Stimulated activated CD8-positive, alpha-beta memory T cell treated with anti-CD3 and anti-CD28 coated beads, Interleukin-7, amount 100 ng/mL, for 48 hours (primary cell): Measurements from ENCODE around the gene GIGYF2.

Experiments used
- DNase-seq, 2 donors: peaks; one replicate each; pipeline ENCODE4 v3.0.0-alpha.2; 2020; ENCODE audit warnings: low read depth in 1 of 2; ENCODE audit errors: extremely low read depth in 1 of 2

GIGYF2 gene

GRCh38 chr2:232876978-232877441 lies 179.9 kb downstream of the GIGYF2 start:
- no peak for DNase-seq

GRCh38 chr2:232877940-232878511 lies 180.9 kb downstream of the GIGYF2 start:
- no peak for DNase-seq

GRCh38 chr2:232878855-232879617 lies 181.9 kb downstream of the GIGYF2 start:
- DNase-seq = no peak

- no peak for DNase-seq
Measured at GRCh38 chr2:232879618-232880494, 182.7 kb downstream of the GIGYF2 start.

GRCh38 chr2:232880764-232881351 lies 183.7 kb downstream of the GIGYF2 start:
- DNase-seq = no peak

- no peak for DNase-seq
Measured at GRCh38 chr2:232882085-232882484, 185.0 kb downstream of the GIGYF2 start.

- no peak for DNase-seq
Measured at GRCh38 chr2:232882505-232883115, 185.5 kb downstream of the GIGYF2 start.

- DNase-seq = no peak
Measured at GRCh38 chr2:232883116-232883721, 186.1 kb downstream of the GIGYF2 start.

- no peak for DNase-seq
Measured at GRCh38 chr2:232884001-232884421, 186.9 kb downstream of the GIGYF2 start.

GRCh38 chr2:232884549-232885263 lies 187.6 kb downstream of the GIGYF2 start:
- no peak for DNase-seq

- no peak for DNase-seq
Measured at GRCh38 chr2:232885264-232885961, 188.3 kb downstream of the GIGYF2 start.

- DNase-seq = no peak
Measured at GRCh38 chr2:232886176-232886575, 189.0 kb downstream of the GIGYF2 start.

- DNase-seq = no peak
Measured at GRCh38 chr2:232886632-232887031, 189.5 kb downstream of the GIGYF2 start.

GRCh38 chr2:232887171-232887850 lies 190.2 kb downstream of the GIGYF2 start:
- no peak for DNase-seq

- no peak for DNase-seq
Measured at GRCh38 chr2:232888099-232888836, 191.1 kb downstream of the GIGYF2 start.

GRCh38 chr2:232888839-232889529 lies 191.9 kb downstream of the GIGYF2 start:
- DNase-seq = no peak

GRCh38 chr2:232889876-232890401 lies 192.8 kb downstream of the GIGYF2 start:
- no peak for DNase-seq
